ENCODE measurements around the gene HOXA4. TPM values are rescaled to one million over a fixed set of nuclear protein-coding genes. Genes with fewer than 3 reads are reported as not detected.

The HOXA4 gene
- total and polyA plus RNA-seq, 2 of the 4 experiments (the other 2 are of a cell fraction), result 0.36 to 8.0 TPM

GRCh38 chr7:27152816-27153442 is 22.4 kb upstream of the HOXA4 start:
- dilution Hi-C loops (cut with HindIII; ENCODE audit: low sequenced_read_pairs, unreplicated experiment), result no loop called here
- H3K4me1 ChIP-seq (ENCODE audit: control insufficient read depth, insufficient read depth, low read length), result peaks cover 8% of the 10 kb centered on the region; the same call in 1 of the 2 replicates
- DNase-seq, result no peak
- CTCF ChIA-PET, result interaction anchor here (0.8 kb wide), 1 partner anchor 9 kb away, joined by 3 read pairs; no protein-coding TSS in a partner anchor
- peak overlapping the region; percentile 54; the same call in 1 of the 2 replicates for H3K9ac ChIP-seq (ENCODE audit: low read depth, low read length)
- H3K4ac ChIP-seq (ENCODE audit: low read depth, low read length), result peak overlapping the region; percentile 15; the same call in 1 of the 2 replicates
- H3K27ac ChIP-seq (ENCODE audit: insufficient read depth, low read length), result peak overlapping the region; percentile 81
- POLR2A ChIA-PET (ENCODE audit: unreplicated experiment), result no interaction called here
- no TSS peak for BruUV-seq (replicated peaks)
- no peaks in the 10 kb centered on the region for H4K20me1 ChIP-seq (ENCODE audit: insufficient read depth, low read length)
- no peak overlapping the region for H2AK5ac ChIP-seq (ENCODE audit: low read depth, low read length)
- whole genome bisulfite sequencing, 2 experiments (ENCODE audit: extremely low coverage in 2 of 2, insufficient read length in 1 of 2), result 60% methylated on average over 5 of the region's 22 CpGs; no CpG with 5 or more reads in 1 of the 2 experiments
- peak overlapping the region; percentile 87 for H3K4me2 ChIP-seq (ENCODE audit: low read depth, low read length)
- TF ChIP-seq RCOR1 (IDR thresholded peaks at IDR 0.05; ENCODE audit: insufficient replicate concordance, low read length), result no peak
- no peak for TF ChIP-seq POLR2A (IDR thresholded peaks at IDR 0.05; ENCODE audit: low read depth, low read length)
- TF ChIP-seq MAZ (IDR thresholded peaks at IDR 0.05; ENCODE audit: borderline replicate concordance, low read depth, low read length), result no peak
- no peak for TF ChIP-seq MAFK (IDR thresholded peaks at IDR 0.05; ENCODE audit: low read depth, low read length)
- no peak for TF ChIP-seq MXI1 (IDR thresholded peaks at IDR 0.05; ENCODE audit: borderline replicate concordance, low read depth, low read length)
- no peak for TF ChIP-seq USF2 (IDR thresholded peaks at IDR 0.05; ENCODE audit: low read depth, low read length)
- TF ChIP-seq CTCF (conservative IDR thresholded peaks at IDR 0.05; ENCODE audit: low read depth, low read length), result no peak
- TF ChIP-seq RFX5 (IDR thresholded peaks at IDR 0.05; ENCODE audit: low read depth, low read length), result no peak
- TF ChIP-seq RAD21 (IDR thresholded peaks at IDR 0.05; ENCODE audit: low read length), result no peak
- no peak for TF ChIP-seq BHLHE40 (IDR thresholded peaks at IDR 0.05; ENCODE audit: low read depth, low read length)
- no peak for TF ChIP-seq SMC3 (IDR thresholded peaks at IDR 0.05; ENCODE audit: low read depth, low read length)
- no peak for TF ChIP-seq FOS (IDR thresholded peaks at IDR 0.05; ENCODE audit: low read depth, low read length)
- no peak for TF ChIP-seq CEBPB (IDR thresholded peaks at IDR 0.05; ENCODE audit: low read depth, low read length)
- no peak for TF ChIP-seq NFE2L2 (IDR thresholded peaks at IDR 0.05; ENCODE audit: low read depth, low read length)
- H3K4me3 ChIP-seq (ENCODE audit: insufficient read depth, low read depth, low read length), result no peak overlapping the region
- H2BK5ac ChIP-seq (ENCODE audit: low read depth, low read length, poor library complexity, severe bottlenecking), result peak overlapping the region; percentile 18
- intact Hi-C loops (cut with micrococcal nuclease), result no loop called here
- H3K14ac ChIP-seq (replicated peaks; ENCODE audit: low read depth, low read length), result no peak overlapping the region
- H3K9me1 ChIP-seq (ENCODE audit: insufficient read depth, low read length), result peaks cover 3% of the 10 kb centered on the region; the same call in 1 of the 2 replicates
- ATAC-seq (ENCODE audit: low read depth), result no peak
- H2BK15ac ChIP-seq (ENCODE audit: low read depth, low read length), result no peak overlapping the region
- H2AK9ac ChIP-seq (replicated peaks; ENCODE audit: low read depth, low read length, poor library complexity), result no peak overlapping the region
- peak overlapping the region; percentile 67; the same call in 1 of the 2 replicates for H4K5ac ChIP-seq (ENCODE audit: low read depth, low read length)
- H3K23ac ChIP-seq (ENCODE audit: low read depth, low read length), result no peak overlapping the region
- no peaks in the 10 kb centered on the region for H3K27me3 ChIP-seq (ENCODE audit: control insufficient read depth, insufficient read depth, low read length)
- H3K56ac ChIP-seq (ENCODE audit: extremely low read depth, insufficient read depth, low read length), result no peak overlapping the region
- H4K8ac ChIP-seq (ENCODE audit: low read depth in 2 of 2, low read length in 2 of 2), result peak overlapping the region; percentile 47 to 68; a peak in 2 of 4 replicates
- peak overlapping the region; percentile 87 for H2AFZ ChIP-seq (replicated peaks; ENCODE audit: low read length, poor library complexity)
- peak overlapping the region; percentile 31; the same call in 1 of the 2 replicates for H3K18ac ChIP-seq (ENCODE audit: low read depth, low read length)
- H2BK120ac ChIP-seq (ENCODE audit: low read depth, low read length), result peak overlapping the region; percentile 2; the same call in 1 of the 2 replicates
- no peak overlapping the region for H2BK20ac ChIP-seq (ENCODE audit: low read depth, low read length)
- H3K79me1 ChIP-seq (ENCODE audit: low read depth in 1 of 2, low read length in 2 of 2), result 0 out of 4 replicates have a peak, but pooled peaks cover 0 to 19% of the 10 kb centered on the region in 2 experiments
- H3K36me3 ChIP-seq (ENCODE audit: control insufficient read depth, insufficient read depth, low read length), result no peaks in the 10 kb centered on the region
- in situ Hi-C loops (cut with MboI; ENCODE audit: low sequenced_read_pairs), result no loop called here
- no peaks in the 10 kb centered on the region for H3K9me3 ChIP-seq (ENCODE audit: control insufficient read depth, insufficient read depth, low read length)
- H4K91ac ChIP-seq (ENCODE audit: insufficient read depth, low read depth, low read length), result peak overlapping the region; percentile 12; the same call in 1 of the 2 replicates

All from IMR-90 (cell line).